ENCODE results near the gene DRAXIN. TPM values are rescaled to one million over a fixed set of nuclear protein-coding genes. Genes with fewer than 3 reads are reported as not detected.

Gene DRAXIN
- total RNA-seq, 1 donor from 2014 or later, result 0.05 TPM

DNA sequence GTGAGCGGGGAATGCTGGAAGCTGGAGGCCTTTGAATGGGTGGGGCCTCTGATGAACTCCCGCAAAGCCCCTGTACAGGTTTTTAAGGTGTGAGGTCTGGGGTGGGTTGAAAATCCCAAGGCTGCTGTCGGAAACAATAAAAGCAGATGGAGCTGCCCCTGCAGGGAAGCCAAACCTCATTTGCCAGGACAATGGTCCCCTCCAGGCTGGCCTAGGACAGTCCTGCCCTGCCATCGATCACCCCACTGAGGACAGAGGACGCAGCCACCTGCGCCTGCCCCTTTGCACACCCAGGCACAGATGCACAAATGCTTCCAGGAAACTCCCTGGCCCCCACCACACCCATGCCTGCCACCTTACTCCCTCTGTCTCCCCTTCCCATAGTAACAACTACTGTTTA, 4.4 kb downstream of the DRAXIN start:
- no peak overlapping the region for H3K27ac ChIP-seq (replicated peaks)
- intact Hi-C loops (cut with micrococcal nuclease), result no loop called here
- peaks cover 93% of the 10 kb centered on the region for H3K27me3 ChIP-seq (ENCODE audit: low read depth)
- H3K4me3 ChIP-seq, result no peak overlapping the region
- H3K9me3 ChIP-seq (replicated peaks), result no peaks in the 10 kb centered on the region
- no peak for TF ChIP-seq CTCF (IDR thresholded peaks at IDR 0.05; ENCODE audit: borderline replicate concordance)
- no peaks in the 10 kb centered on the region for H3K36me3 ChIP-seq
- DNase-seq, result no peak
- peaks cover 15% of the 10 kb centered on the region for H3K4me1 ChIP-seq

DNA sequence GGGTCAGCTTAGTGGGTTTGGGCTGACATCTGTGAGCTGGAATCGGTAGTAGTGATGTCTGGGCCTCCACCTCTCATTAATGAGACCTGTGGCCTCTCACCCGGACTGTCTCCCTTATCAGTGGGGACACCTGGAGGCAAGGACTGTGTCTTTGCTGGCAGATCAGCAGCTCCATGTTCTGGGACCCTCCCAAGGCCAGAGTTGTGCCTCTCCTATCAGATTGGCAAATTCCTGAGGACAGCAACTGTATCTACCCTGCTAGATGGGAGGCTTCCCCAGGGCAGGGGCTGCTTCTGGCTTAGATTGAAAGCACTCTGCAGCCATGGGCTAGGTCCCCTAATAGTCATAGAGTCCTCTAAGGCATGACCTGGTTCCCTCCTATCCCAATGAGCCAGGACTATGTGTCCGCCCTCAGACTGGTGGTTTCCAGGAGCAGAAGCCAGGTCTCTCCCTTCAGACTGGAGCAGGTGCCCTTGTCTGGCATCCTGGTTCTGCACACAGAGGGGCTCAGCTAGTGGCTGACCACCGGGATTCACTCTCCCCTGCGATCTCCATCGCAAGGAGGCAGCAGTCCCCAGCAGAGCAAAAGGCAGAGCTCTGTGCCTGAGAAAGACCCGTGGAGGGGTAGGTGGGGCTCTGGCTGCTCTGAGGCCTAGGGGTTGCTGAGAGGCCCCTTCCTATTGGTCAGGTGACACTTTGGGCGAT, 5.8 kb downstream of the DRAXIN start:
- no peak for DNase-seq
- H3K9me3 ChIP-seq (replicated peaks), result no peaks in the 10 kb centered on the region
- H3K27ac ChIP-seq (replicated peaks), result no peak overlapping the region
- intact Hi-C loops (cut with micrococcal nuclease), result no loop called here
- H3K4me1 ChIP-seq, result peaks cover 14% of the 10 kb centered on the region
- H3K4me3 ChIP-seq, result no peak overlapping the region
- peaks cover 93% of the 10 kb centered on the region for H3K27me3 ChIP-seq (ENCODE audit: low read depth)
- no peaks in the 10 kb centered on the region for H3K36me3 ChIP-seq
- TF ChIP-seq CTCF (IDR thresholded peaks at IDR 0.05; ENCODE audit: borderline replicate concordance), result no peak

GRCh38 chr1:11697893-11698210, 6.3 kb downstream of the DRAXIN start:
- H3K27ac ChIP-seq (replicated peaks), result no peak overlapping the region
- peaks cover 14% of the 10 kb centered on the region for H3K4me1 ChIP-seq
- no peak overlapping the region for H3K4me3 ChIP-seq
- H3K27me3 ChIP-seq (ENCODE audit: low read depth), result peaks cover 93% of the 10 kb centered on the region
- H3K36me3 ChIP-seq, result no peaks in the 10 kb centered on the region
- no peak for TF ChIP-seq CTCF (IDR thresholded peaks at IDR 0.05; ENCODE audit: borderline replicate concordance)
- intact Hi-C loops (cut with micrococcal nuclease), result no loop called here
- no peak for DNase-seq
- no peaks in the 10 kb centered on the region for H3K9me3 ChIP-seq (replicated peaks)

DNA sequence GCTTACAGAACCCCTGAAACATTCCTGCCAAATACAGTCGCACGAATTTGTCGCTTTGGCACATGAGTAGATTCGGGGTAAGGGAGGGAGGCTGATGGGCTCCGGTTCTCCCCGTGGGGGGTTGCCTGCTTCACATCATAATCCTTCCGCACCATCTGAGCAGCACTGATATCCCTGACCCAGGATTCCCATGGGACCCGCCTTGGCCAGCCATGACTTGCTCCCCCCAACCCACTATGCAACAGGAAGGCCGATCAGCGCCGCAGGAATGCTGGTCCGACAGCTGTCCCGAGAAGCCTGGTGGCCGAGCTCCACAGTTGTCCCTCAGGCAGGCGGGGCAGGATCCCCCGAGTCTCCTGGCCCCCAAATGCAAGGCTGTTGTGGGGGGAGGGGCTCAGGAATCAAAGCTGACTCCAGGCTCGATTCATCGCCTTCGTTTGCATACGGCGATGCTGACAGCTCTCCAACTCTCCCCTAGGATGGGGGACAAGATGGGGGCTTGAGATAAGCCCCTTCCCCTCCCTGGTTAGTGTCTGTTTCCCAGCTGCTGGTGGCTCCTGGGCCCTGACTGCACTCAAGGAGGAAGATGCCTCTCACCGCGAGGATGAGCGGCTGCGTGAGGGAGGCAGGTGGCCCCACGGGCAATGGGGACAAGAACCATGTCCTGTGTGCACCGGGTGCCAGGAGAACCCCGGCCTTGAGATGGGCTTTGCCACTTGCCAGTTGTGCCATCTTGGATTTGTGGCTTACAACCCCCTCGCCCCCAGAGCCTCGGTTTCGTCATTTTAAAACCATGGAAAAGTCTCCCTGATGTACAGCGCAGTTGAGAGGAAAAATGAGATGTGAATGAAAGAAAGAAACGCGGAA, 9.3 kb downstream of the DRAXIN start:
- Histone ChIP-seq H3K27me3 (ENCODE audit: low read depth) (peaks cover 97% of the 10 kb centered on the region), H3K36me3 (no peaks in the 10 kb centered on the region)
- DNase-seq, result no peak

DNA sequence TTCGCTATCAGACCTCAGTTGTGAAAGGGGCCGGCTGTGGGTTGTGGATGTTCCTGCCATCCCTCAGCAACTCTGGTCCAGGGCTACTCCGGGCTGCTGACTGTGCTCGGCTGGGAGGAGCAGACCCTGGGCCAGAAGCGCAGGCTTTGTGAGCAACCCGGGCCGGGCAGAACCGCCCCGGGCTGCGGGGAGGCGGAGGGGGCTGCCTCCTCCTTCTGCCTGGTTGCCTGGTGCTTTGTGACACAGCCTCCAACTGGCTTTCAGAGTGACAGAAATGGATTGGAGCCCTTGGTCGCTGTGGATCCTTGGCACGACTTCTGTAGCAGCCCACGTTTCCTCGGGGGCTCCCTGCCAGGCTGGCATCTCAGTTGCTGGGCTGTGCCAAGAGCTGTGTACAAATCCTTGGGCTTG, 10.0 kb downstream of the DRAXIN start:
- Histone ChIP-seq H3K4me3 (no peak overlapping the region), H3K27me3 (ENCODE audit: low read depth) (peaks cover 95% of the 10 kb centered on the region), H3K4me1 (peaks cover 14% of the 10 kb centered on the region), H3K36me3 (no peaks in the 10 kb centered on the region), H3K9me3 (replicated peaks) (no peaks in the 10 kb centered on the region), H3K27ac (replicated peaks) (no peak overlapping the region)
- DNase-seq, result no peak
- TF ChIP-seq CTCF (IDR thresholded peaks at IDR 0.05; ENCODE audit: borderline replicate concordance), result no peak
- intact Hi-C loops (cut with micrococcal nuclease), result no loop called here

More for the DNA sequence above, 9.3 kb downstream of the DRAXIN start:
- H3K9me3 ChIP-seq (replicated peaks), result no peaks in the 10 kb centered on the region
- intact Hi-C loops (cut with micrococcal nuclease), result no loop called here
- H3K4me1 ChIP-seq, result peaks cover 14% of the 10 kb centered on the region
- H3K27ac ChIP-seq (replicated peaks), result no peak overlapping the region
- H3K4me3 ChIP-seq, result no peak overlapping the region
- TF ChIP-seq CTCF (IDR thresholded peaks at IDR 0.05; ENCODE audit: borderline replicate concordance), result no peak
